H9 (cell line): Measurements from ENCODE around the gene SYCE3. TPM values are rescaled to one million over a fixed set of nuclear protein-coding genes. Genes with fewer than 3 reads are reported as not detected.

Experiments
- DNase-seq: peaks from one replicate; pipeline ENCODE4 v3.0.0-alpha.2; 2017
- H2AFZ ChIP-seq: one replicate; pipeline ENCODE4 v1.6.1; 2013; ENCODE audit warnings: mild to moderate bottlenecking, low read length, control low read depth, moderate library complexity
- H2AK5ac ChIP-seq: 2 replicates; pipeline ENCODE4 v1.6.1; 2013; ENCODE audit warnings: low read length, control low read depth, mixed read lengths; ENCODE audit not compliant: insufficient read length
- H2BK120ac ChIP-seq: one replicate; pipeline ENCODE4 v1.6.1; 2013; ENCODE audit warnings: low read depth, mild to moderate bottlenecking, low read length, control low read depth, inconsistent platforms; ENCODE audit not compliant: poor library complexity, severe bottlenecking
- H2BK12ac ChIP-seq: 2 replicates; pipeline ENCODE4 v1.6.1; 2013; ENCODE audit warnings: low read length, control low read depth, mixed read lengths, low read depth; ENCODE audit not compliant: insufficient read length
- H2BK15ac ChIP-seq: 2 replicates; pipeline ENCODE4 v1.6.1; 2013; ENCODE audit warnings: low read depth, low read length, control low read depth
- H2BK20ac ChIP-seq: one replicate; pipeline ENCODE4 v1.6.1; 2013; ENCODE audit warnings: low read depth, mild to moderate bottlenecking, low read length, control low read depth, inconsistent platforms; ENCODE audit not compliant: poor library complexity, severe bottlenecking
- H2BK5ac ChIP-seq: 2 replicates; pipeline ENCODE4 v1.6.1; 2013; ENCODE audit warnings: low read length, control low read depth, mixed read lengths; ENCODE audit not compliant: insufficient read length
- H3K14ac ChIP-seq: 2 replicates; pipeline ENCODE4 v1.6.1; 2013; ENCODE audit warnings: low read length, control low read depth; ENCODE audit not compliant: insufficient read depth
- H3K18ac ChIP-seq: 2 replicates; pipeline ENCODE4 v1.6.1; 2013; ENCODE audit warnings: low read depth, mild to moderate bottlenecking, mixed read lengths, low read length, control low read depth; ENCODE audit not compliant: insufficient read length
- H3K23ac ChIP-seq: 2 replicates; pipeline ENCODE4 v1.6.1; 2013; ENCODE audit warnings: low read length, control low read depth, mixed read lengths, low read depth; ENCODE audit not compliant: insufficient read length
- H3K23me2 ChIP-seq: 2 replicates; pipeline ENCODE4 v1.6.1; 2013; ENCODE audit warnings: low read depth, mild to moderate bottlenecking, mixed read lengths, low read length, control low read depth; ENCODE audit not compliant: insufficient read length, poor library complexity, severe bottlenecking
- H3K27ac ChIP-seq: 2 replicates; pipeline ENCODE4 v1.5.1; 2013; ENCODE audit warnings: low read length, control low read depth, mixed read lengths, low read depth; ENCODE audit not compliant: insufficient read length
- H3K27me3 ChIP-seq: 2 replicates; pipeline ENCODE4 v1.6.1; 2013; ENCODE audit warnings: low read length, control low read depth, inconsistent platforms; ENCODE audit not compliant: insufficient read depth
- H3K4ac ChIP-seq: 2 replicates; pipeline ENCODE4 v1.6.1; 2013; ENCODE audit warnings: low read depth, mild to moderate bottlenecking, control low read depth, inconsistent platforms, low read length, moderate library complexity
- H3K4me1 ChIP-seq: 2 replicates; pipeline ENCODE4 v1.6.1; 2013; ENCODE audit warnings: low read length, control low read depth, inconsistent platforms; ENCODE audit not compliant: insufficient read depth
- H3K4me2 ChIP-seq: 2 replicates; pipeline ENCODE4 v1.6.1; 2013; ENCODE audit warnings: low read length, control low read depth, mixed read lengths; ENCODE audit not compliant: insufficient read length, insufficient read depth
- H3K56ac ChIP-seq: 2 replicates; pipeline ENCODE4 v1.6.1; 2013; ENCODE audit warnings: low read depth, mild to moderate bottlenecking, mixed read lengths, low read length, control low read depth; ENCODE audit not compliant: insufficient read length
- H3K79me1 ChIP-seq: 2 replicates; pipeline ENCODE4 v1.6.1; 2013; ENCODE audit warnings: low read depth, mild to moderate bottlenecking, moderate library complexity, low read length, control low read depth, inconsistent platforms; ENCODE audit not compliant: insufficient read depth, poor library complexity, severe bottlenecking
- H3K79me2 ChIP-seq: 2 replicates; pipeline ENCODE4 v1.6.1; 2013; ENCODE audit warnings: low read length, control low read depth, inconsistent platforms; ENCODE audit not compliant: insufficient read depth
- H3K9ac ChIP-seq: 2 replicates; pipeline ENCODE4 v1.6.1; 2013; ENCODE audit warnings: low read length, control low read depth, mixed read lengths; ENCODE audit not compliant: insufficient read length; ENCODE audit errors: extremely low read depth
- H3K9me3 ChIP-seq: one replicate; pipeline ENCODE4 v1.6.1; 2013; ENCODE audit warnings: low read depth, low read length, inconsistent platforms; ENCODE audit not compliant: control insufficient read depth
- H3T11ph ChIP-seq: one replicate; pipeline ENCODE4 v1.6.1; 2013; ENCODE audit warnings: mild to moderate bottlenecking, low read length, control low read depth, inconsistent platforms
- H4K20me1 ChIP-seq: one replicate; pipeline ENCODE4 v1.6.1; 2013; ENCODE audit not compliant: control insufficient read depth, insufficient read length, insufficient read depth
- H4K5ac ChIP-seq: 2 replicates; pipeline ENCODE4 v1.6.1; 2013; ENCODE audit warnings: low read depth, mild to moderate bottlenecking, mixed read lengths, low read length, control low read depth; ENCODE audit not compliant: insufficient read length
- H4K8ac ChIP-seq: replicated peaks from 2 replicates; pipeline ENCODE4 v1.6.1; 2013; ENCODE audit warnings: low read length, control low read depth, mixed read lengths, low read depth; ENCODE audit not compliant: insufficient read length
- H4K91ac ChIP-seq: 2 replicates; pipeline ENCODE4 v1.6.1; 2013; ENCODE audit warnings: low read depth, mild to moderate bottlenecking, moderate library complexity, mixed read lengths, low read length, control low read depth; ENCODE audit not compliant: insufficient read length
- H3K27ac Mint-ChIP-seq, 3 experiments: 2 replicates in 2 of 3; 3 replicates in 1 of 3; pipeline ENCODE4 v1.8.0; 2020 to 2021; ENCODE audit warnings: mixed read lengths in 3 of 3, mild to moderate bottlenecking in 1 of 3, moderate library complexity in 1 of 3
- H3K27me3 Mint-ChIP-seq: 2 replicates; pipeline ENCODE4 v1.8.0; 2021; ENCODE audit warnings: low read depth, mild to moderate bottlenecking, moderate library complexity, mixed read lengths
- H3K36me3 Mint-ChIP-seq, 3 experiments: 2 replicates in 2 of 3; 3 replicates in 1 of 3; pipeline ENCODE4 v1.8.0; 2020 to 2021; ENCODE audit warnings: low read depth in 3 of 3, mixed read lengths in 3 of 3; ENCODE audit not compliant: insufficient read depth in 1 of 3
- H3K4me1 Mint-ChIP-seq, 2 experiments: 2 replicates each; pipeline ENCODE4 v1.8.0; 2020; ENCODE audit warnings: mixed read lengths in 2 of 2
- H3K4me3 Mint-ChIP-seq, 2 experiments: 2 replicates in 1 of 2; 3 replicates in 1 of 2; pipeline ENCODE4 v1.8.0; 2020 to 2021; ENCODE audit warnings: mild to moderate bottlenecking in 2 of 2, mixed read lengths in 2 of 2, moderate library complexity in 1 of 2
- H3K9me3 Mint-ChIP-seq, 2 experiments: 2 replicates in 1 of 2; 3 replicates in 1 of 2; pipeline ENCODE4 v1.8.0; 2020; ENCODE audit warnings: mild to moderate bottlenecking in 2 of 2, mixed read lengths in 2 of 2, moderate library complexity in 1 of 2
- WGBS: extraction: QIAGEN DNeasy Blood & Tissue Kit; methylation state at CpG from one replicate; pipeline ENCODE4 v1.1.7; 2013; ENCODE audit warnings: missing lambda C conversion rate, low lambda C conversion rate, mixed read lengths; ENCODE audit not compliant: insufficient read length; ENCODE audit errors: extremely low coverage; 5-methylcytosine and 5-hydroxymethylcytosine counted together
- total RNA-seq: library from RNA; stranded (reverse); gene quantifications from 2 replicates; pipeline ENCODE4 v1.2.1, GENCODE V29; 2021
- TF ChIP-seq, protein P1 (sequence below): fragments of 200-600 bp; sonication (generic); conservative IDR thresholded peaks from 3 replicates; pipeline ENCODE4 v1.8.0; 2021; ENCODE audit warnings: antibody characterized with exemption, mild to moderate bottlenecking

The SYCE3 gene
- total RNA-seq, 1 experiment from 2014 or later, result 0.85 TPM

DNA sequence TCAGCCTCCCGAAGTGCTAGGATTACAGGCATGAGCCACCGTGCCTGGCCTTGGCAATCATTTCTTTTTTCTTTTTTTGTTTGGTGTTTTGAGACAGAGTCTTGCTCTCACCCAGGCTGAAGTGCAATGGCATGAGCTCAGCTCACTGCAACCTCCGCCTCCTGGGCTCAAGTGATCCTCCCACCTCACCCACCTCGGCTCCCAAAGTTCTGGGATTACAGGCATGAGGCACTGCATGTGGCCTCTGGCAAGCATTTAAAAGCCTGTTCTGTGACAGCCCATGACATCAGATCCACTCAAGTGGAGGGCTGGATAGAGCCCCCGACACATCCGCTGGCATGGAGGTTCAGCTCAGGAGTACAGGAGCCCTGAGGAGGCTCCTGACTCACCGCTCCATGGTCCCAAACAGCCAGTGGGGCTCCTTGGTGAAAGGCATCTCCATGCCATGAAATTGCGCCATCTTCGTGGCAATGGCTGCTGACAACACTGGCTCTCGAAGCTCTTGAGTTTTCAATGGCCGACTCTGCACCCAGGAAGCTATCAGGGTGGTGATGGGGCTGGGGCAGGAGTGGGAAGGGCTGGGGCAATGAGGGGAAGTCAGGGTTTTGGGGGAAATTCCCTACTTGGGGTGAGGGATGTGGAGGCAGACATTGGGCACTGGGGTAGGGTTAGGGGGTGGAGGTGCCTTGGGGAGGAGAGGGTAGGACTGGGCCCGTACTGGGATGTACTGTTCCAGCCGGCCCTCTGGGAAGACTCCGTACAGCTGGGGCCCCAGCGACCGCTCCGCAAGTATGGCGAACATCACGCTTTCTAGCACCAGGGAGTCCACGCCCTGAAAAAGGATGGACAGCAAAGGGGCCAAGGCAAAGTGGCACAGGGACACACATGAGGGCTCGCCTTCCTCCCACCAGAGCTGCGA lies 18.6 kb upstream of the SYCE3 start:
- no peak overlapping the region for H4K8ac ChIP-seq
- no peak overlapping the region for H2BK5ac ChIP-seq
- no peak overlapping the region for H2BK120ac ChIP-seq
- no peak overlapping the region for H2BK12ac ChIP-seq
- no peak overlapping the region for H2BK15ac ChIP-seq
- no peak overlapping the region for H3K18ac ChIP-seq
- Mint-ChIP-seq H3K9me3 (no peaks in the 10 kb centered on the region), H3K27me3 (peaks cover 6% of the 10 kb centered on the region), H3K4me1 (peaks cover 14 to 23% of the 10 kb centered on the region in 2 experiments), H3K27ac (no peak overlapping the region; a peak in 1 of 7 replicates), H3K36me3 (peaks cover 4 to 29% (median 25%) of the 10 kb centered on the region in 3 experiments; a peak in 6 of 7 replicates), H3K4me3 (peak overlapping the region; percentile 80 to 88)
- no peaks in the 10 kb centered on the region for H4K20me1 ChIP-seq
- WGBS, result no CpG with 5 or more reads among the region's 22 CpGs
- no peak overlapping the region for H4K5ac ChIP-seq
- no peak overlapping the region for H2AFZ ChIP-seq
- no peak for DNase-seq
- H2AK5ac ChIP-seq, result no peak overlapping the region
- H3K4me2 ChIP-seq, result peak overlapping the region; percentile 54
- H3K23ac ChIP-seq, result no peak overlapping the region
- no peak overlapping the region for H3T11ph ChIP-seq
- H3K79me2 ChIP-seq, result no peaks in the 10 kb centered on the region
- peaks cover 4% of the 10 kb centered on the region for H3K79me1 ChIP-seq
- no peak overlapping the region for H3K56ac ChIP-seq
- no peak overlapping the region for H3K14ac ChIP-seq
- no peak overlapping the region for H2BK20ac ChIP-seq
- H3K23me2 ChIP-seq, result no peaks in the 10 kb centered on the region
- peaks cover 2% of the 10 kb centered on the region; the same call in 1 of the 2 replicates for H3K4me1 ChIP-seq
- TF ChIP-seq, protein P1, sequence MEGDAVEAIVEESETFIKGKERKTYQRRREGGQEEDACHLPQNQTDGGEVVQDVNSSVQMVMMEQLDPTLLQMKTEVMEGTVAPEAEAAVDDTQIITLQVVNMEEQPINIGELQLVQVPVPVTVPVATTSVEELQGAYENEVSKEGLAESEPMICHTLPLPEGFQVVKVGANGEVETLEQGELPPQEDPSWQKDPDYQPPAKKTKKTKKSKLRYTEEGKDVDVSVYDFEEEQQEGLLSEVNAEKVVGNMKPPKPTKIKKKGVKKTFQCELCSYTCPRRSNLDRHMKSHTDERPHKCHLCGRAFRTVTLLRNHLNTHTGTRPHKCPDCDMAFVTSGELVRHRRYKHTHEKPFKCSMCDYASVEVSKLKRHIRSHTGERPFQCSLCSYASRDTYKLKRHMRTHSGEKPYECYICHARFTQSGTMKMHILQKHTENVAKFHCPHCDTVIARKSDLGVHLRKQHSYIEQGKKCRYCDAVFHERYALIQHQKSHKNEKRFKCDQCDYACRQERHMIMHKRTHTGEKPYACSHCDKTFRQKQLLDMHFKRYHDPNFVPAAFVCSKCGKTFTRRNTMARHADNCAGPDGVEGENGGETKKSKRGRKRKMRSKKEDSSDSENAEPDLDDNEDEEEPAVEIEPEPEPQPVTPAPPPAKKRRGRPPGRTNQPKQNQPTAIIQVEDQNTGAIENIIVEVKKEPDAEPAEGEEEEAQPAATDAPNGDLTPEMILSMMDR, result no peak
- no peak overlapping the region for H4K91ac ChIP-seq
- no peak overlapping the region for H3K27ac ChIP-seq
- H3K4ac ChIP-seq, result no peak overlapping the region
- H3K9ac ChIP-seq, result peak overlapping the region; percentile 51
- H3K9me3 ChIP-seq, result no peaks in the 10 kb centered on the region
- H3K27me3 ChIP-seq, result no peaks in the 10 kb centered on the region
